22Rv1 (cell line): ENCODE data around the gene SUPT3H.

Source experiments
- H3K27ac ChIP-seq: fragments of 450-650 bp; 2 replicates; pipeline ENCODE4 v1.5.1; 2017
- ZFX ChIP-seq: fragments of 450-650 bp; IDR thresholded peaks from 2 replicates; pipeline ENCODE4 v1.6.1; 2017; ENCODE audit warnings: antibody characterized with exemption, borderline replicate concordance
- TF ChIP-seq, protein P1 (sequence below): fragments of 450-650 bp; IDR thresholded peaks from 2 replicates; pipeline ENCODE4 v1.5.1; 2017; ENCODE audit warnings: mild to moderate bottlenecking

SUPT3H gene

DNA sequence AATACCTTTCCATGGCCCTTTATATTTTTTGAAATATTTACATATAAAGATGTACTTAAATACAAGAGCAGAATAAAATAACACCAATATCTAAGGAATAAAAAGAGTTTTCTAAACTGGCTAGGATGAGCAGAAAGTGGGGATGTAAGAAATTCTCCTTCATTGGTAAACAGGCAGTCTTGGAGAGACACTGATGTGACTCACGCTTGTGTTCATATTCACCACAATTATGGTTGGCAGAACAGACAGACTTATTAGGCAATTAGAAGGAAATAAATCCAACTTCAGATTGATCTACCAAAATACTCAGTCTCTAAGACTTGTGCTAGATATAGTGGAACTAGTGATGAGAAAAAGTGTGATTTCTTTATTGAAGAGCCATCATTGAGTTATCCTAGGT, 526.6 kb downstream of the SUPT3H start:
- TF ChIP-seq, protein P1, sequence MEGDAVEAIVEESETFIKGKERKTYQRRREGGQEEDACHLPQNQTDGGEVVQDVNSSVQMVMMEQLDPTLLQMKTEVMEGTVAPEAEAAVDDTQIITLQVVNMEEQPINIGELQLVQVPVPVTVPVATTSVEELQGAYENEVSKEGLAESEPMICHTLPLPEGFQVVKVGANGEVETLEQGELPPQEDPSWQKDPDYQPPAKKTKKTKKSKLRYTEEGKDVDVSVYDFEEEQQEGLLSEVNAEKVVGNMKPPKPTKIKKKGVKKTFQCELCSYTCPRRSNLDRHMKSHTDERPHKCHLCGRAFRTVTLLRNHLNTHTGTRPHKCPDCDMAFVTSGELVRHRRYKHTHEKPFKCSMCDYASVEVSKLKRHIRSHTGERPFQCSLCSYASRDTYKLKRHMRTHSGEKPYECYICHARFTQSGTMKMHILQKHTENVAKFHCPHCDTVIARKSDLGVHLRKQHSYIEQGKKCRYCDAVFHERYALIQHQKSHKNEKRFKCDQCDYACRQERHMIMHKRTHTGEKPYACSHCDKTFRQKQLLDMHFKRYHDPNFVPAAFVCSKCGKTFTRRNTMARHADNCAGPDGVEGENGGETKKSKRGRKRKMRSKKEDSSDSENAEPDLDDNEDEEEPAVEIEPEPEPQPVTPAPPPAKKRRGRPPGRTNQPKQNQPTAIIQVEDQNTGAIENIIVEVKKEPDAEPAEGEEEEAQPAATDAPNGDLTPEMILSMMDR = no peak
- TF ChIP-seq ZFX = no peak
- H3K27ac ChIP-seq = no peak overlapping the region

DNA sequence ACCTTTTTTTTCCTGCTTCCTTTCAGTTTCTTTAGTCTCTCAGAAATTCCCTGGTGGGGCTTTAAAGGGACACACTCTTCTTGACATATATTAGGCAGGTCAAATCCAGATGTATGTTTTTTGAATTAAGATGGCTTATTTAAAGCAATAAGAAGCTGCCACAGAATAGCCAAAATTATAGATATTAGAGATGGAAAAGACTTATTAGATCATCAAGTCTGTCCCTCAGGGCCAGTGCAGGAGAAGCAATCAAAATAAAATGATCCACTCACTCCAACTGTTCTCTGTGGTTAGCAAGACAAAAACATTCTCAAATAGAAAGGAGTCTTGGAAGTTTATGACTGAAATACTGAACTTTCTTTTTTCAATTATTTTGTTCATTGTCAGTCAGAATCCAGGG, 527.4 kb downstream of the SUPT3H start:
- TF ChIP-seq, protein P1 = no peak
- TF ChIP-seq ZFX = no peak
- H3K27ac ChIP-seq = no peak overlapping the region

DNA sequence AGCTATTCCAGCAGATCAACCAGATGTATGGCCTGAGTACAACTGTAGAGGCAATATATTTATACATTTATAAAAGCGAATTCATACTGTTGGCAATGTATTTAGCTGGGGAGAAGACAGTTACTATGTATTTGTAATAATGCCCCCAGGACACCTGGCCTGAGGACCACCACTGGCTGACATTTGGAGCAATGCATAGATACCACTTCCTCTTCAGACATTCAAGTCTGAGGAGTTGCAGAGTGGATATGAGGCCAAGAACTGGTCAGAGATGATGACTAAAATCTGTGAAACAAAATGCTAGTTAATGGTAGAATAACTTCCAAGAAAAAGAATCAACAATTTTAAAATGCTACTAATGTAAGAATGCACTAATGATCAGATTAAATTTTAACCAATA, 527.9 kb downstream of the SUPT3H start:
- TF ChIP-seq, protein P1 = no peak
- TF ChIP-seq ZFX = no peak

GRCh38 chr6:44843734-44844133, 534.0 kb downstream of the SUPT3H start:
- H3K27ac ChIP-seq = no peak overlapping the region
- TF ChIP-seq, protein P1 = no peak
- TF ChIP-seq ZFX = no peak

More for the DNA sequence above, 527.9 kb downstream of the SUPT3H start:
- H3K27ac ChIP-seq = no peak overlapping the region

DNA sequence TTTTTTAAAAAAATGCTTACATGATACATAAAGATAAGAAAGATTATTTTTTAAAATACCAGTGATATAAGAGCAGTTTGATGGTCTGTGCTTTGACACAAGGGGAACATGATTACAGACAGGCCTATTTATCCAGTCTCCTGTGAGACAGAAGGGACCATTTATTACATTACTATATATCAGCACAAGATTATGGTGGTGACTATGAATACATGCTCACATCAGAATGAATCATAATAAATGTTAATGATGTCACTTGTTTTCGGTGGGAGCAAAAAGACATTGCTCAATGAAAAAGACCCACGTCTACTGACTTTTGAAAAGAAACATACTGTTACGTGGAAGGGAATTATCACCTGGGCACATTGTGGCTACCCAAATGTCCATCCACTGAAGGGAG, 535.1 kb downstream of the SUPT3H start:
- TF ChIP-seq, protein P1 = no peak
- TF ChIP-seq ZFX = no peak
- H3K27ac ChIP-seq = no peak overlapping the region

DNA sequence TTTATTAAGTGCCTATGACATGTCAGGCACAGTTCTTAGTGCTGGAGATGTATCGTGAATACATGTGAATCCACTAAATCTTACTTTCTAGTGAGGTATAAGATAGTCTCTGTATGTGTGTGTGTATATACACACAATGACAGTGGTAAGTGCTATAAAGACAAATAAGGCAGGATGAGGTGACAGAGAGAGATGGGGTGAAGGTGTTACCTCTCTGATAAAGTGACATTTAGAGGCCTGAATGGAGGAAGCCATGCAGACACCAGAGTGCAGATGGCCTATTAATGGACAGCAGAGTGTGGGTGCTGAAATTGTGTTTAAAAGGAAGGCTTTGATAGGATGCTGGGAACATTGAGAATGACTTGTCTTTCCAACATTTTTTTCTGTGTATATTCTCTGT, 535.9 kb downstream of the SUPT3H start:
- H3K27ac ChIP-seq = no peak overlapping the region
- no peak for TF ChIP-seq ZFX
- TF ChIP-seq, protein P1 = no peak

- no peak for TF ChIP-seq ZFX
- TF ChIP-seq, protein P1 = no peak
- H3K27ac ChIP-seq = no peak overlapping the region
Measured at GRCh38 chr6:44837741-44838140, 540.0 kb downstream of the SUPT3H start.
